ENCODE measurements around the gene EVC2.

DNA sequence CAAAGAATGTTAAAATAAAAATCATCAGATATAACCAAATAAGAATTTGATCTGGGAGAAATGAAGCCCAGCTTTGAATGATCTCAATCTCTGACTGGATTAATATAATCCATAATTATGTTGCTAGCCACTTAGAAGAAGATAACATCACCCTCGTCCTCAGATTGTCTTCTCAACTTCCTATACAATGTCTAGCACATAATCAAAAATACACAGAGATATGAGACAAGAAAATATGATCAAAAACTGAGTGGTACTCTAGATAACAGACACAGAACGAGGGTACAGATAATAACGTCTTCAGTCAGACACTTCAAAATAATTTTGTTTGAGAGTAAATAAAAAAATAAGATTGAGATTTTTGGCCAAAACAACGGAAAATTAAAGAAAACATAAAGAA, 47.1 kb downstream of the EVC2 start:
- TF ChIP-seq, protein P1, sequence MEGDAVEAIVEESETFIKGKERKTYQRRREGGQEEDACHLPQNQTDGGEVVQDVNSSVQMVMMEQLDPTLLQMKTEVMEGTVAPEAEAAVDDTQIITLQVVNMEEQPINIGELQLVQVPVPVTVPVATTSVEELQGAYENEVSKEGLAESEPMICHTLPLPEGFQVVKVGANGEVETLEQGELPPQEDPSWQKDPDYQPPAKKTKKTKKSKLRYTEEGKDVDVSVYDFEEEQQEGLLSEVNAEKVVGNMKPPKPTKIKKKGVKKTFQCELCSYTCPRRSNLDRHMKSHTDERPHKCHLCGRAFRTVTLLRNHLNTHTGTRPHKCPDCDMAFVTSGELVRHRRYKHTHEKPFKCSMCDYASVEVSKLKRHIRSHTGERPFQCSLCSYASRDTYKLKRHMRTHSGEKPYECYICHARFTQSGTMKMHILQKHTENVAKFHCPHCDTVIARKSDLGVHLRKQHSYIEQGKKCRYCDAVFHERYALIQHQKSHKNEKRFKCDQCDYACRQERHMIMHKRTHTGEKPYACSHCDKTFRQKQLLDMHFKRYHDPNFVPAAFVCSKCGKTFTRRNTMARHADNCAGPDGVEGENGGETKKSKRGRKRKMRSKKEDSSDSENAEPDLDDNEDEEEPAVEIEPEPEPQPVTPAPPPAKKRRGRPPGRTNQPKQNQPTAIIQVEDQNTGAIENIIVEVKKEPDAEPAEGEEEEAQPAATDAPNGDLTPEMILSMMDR (IDR thresholded peaks at IDR 0.05): no peak
- TF ChIP-seq POLR2A (IDR thresholded peaks at IDR 0.05): no peak
